HL-60 (cell line): ENCODE results near the gene DAD1.

Experiments
- DNase-seq, 2 experiments: peaks; one replicate each; pipeline ENCODE4 v3.0.0-alpha.2; 2010 to 2020; ENCODE audit warnings: low read depth in 1 of 2, low spot score in 1 of 2
- H3K27ac ChIP-seq: fragments of 250-450 bp; sonication (Bioruptor Pico); replicated peaks from 2 replicates; pipeline ENCODE4 v1.5.1; 2020; ENCODE audit warnings: mild to moderate bottlenecking, moderate library complexity
- H3K27me3 ChIP-seq: fragments of 250-450 bp; sonication (Bioruptor Pico); 2 replicates; pipeline ENCODE4 v1.5.1; 2021; ENCODE audit warnings: mild to moderate bottlenecking, moderate library complexity; ENCODE audit not compliant: insufficient read depth, poor library complexity, severe bottlenecking
- H3K4me3 ChIP-seq: replicated peaks from 2 replicates; pipeline ENCODE4 v1.5.1; 2011; ENCODE audit warnings: mild to moderate bottlenecking, control low read depth, low read length; ENCODE audit not compliant: insufficient read depth
- GABPA ChIP-seq: IDR thresholded peaks from 2 replicates; pipeline ENCODE4 v1.6.1; 2012; ENCODE audit warnings: low read depth
- POLR2AphosphoS5 ChIP-seq: IDR thresholded peaks from 2 replicates; pipeline ENCODE4 v1.6.1; 2012; ENCODE audit warnings: low read depth
- SPI1 ChIP-seq: IDR thresholded peaks from 2 replicates; pipeline ENCODE4 v1.6.1; 2012; ENCODE audit warnings: low read depth, mild to moderate bottlenecking, borderline replicate concordance
- TF ChIP-seq, protein P1 (sequence below): IDR thresholded peaks from one replicate; pipeline ENCODE4 v1.5.1; 2011; ENCODE audit warnings: low read length, control low read depth, inconsistent platforms; ENCODE audit not compliant: insufficient read depth
- TF ChIP-seq, protein P2 (sequence below): IDR thresholded peaks from 2 replicates; pipeline ENCODE4 v1.6.1; 2012; ENCODE audit warnings: low read depth; ENCODE audit not compliant: insufficient replicate concordance

The DAD1 gene

DNA sequence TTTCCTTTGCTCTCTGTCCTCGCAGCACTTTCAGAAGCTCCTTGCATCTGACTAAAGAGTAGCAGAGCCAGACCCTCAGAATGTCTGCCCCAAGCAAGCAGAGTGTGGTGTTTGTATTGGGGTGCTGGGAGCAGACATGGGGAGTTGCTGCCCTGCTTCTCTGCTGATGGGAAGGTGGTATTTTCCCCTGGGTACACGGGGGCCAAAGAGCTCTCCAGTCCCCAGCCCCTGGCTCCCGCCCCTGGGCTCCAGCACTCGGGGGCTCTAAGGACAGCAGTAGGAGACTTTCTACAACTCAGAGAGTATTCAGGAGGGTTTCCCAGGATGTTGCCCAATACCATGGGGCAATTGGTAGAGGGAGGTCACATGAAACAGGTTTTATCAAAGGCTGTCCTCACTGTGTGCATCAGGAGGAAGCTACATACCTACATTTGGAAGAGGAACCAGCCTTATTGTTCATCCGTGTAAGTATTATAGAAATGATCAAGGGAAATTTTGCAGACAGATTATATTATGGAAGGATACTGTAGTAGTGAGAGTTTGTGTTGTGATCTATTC lies 50.3 kb downstream of the DAD1 start:
- H3K27me3 ChIP-seq: no peaks in the 10 kb centered on the region
- peak; percentile 65 to 86 for DNase-seq
- no peak for TF ChIP-seq SPI1
- TF ChIP-seq GABPA: no peak
- no peak overlapping the region for H3K4me3 ChIP-seq
- no peak overlapping the region for H3K27ac ChIP-seq

DNA sequence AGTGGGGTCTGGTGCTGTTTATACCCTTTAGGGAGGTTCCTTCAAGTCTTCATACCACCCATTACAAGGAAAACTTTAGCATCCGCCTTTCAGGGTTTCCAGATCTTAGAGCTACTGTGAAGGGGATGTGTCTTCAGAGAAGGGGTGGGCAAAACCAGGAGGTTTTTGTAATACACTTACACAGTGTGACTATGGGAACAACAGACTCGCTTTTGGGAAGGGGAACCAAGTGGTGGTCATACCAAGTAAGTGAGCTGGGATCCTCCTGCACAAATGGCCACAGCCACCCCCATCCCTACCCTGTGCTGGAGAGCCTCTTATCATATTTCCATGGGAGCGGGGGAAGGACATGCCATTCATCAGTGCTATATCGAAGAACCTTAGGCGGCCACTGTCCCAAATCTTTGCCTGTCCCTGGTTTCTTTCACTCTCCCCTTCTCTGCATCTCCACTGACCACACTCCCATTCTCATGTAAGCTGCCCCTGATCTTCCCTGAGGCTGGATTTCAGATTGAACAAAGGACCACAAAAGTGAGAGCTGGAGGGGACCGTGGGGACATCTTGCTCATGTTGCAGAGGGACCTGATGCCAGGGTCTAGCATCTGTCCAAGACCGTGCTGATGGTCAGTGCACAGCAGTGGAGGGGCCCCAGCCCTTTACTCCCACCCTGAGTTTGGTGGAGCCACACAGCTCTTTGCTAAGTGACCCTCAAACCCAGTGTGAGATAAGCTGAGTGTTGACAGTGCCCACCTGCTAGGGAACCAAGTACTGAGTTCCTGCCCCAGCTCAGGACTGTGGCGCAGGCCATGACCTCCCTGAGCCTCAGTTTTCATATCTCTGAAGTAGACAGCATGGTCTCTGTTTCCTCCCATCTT lies 51.4 kb downstream of the DAD1 start:
- no peak overlapping the region for H3K4me3 ChIP-seq
- DNase-seq: no peak
- H3K27ac ChIP-seq: no peak overlapping the region
- TF ChIP-seq, protein P1, sequence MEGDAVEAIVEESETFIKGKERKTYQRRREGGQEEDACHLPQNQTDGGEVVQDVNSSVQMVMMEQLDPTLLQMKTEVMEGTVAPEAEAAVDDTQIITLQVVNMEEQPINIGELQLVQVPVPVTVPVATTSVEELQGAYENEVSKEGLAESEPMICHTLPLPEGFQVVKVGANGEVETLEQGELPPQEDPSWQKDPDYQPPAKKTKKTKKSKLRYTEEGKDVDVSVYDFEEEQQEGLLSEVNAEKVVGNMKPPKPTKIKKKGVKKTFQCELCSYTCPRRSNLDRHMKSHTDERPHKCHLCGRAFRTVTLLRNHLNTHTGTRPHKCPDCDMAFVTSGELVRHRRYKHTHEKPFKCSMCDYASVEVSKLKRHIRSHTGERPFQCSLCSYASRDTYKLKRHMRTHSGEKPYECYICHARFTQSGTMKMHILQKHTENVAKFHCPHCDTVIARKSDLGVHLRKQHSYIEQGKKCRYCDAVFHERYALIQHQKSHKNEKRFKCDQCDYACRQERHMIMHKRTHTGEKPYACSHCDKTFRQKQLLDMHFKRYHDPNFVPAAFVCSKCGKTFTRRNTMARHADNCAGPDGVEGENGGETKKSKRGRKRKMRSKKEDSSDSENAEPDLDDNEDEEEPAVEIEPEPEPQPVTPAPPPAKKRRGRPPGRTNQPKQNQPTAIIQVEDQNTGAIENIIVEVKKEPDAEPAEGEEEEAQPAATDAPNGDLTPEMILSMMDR: no peak
- TF ChIP-seq, protein P2, sequence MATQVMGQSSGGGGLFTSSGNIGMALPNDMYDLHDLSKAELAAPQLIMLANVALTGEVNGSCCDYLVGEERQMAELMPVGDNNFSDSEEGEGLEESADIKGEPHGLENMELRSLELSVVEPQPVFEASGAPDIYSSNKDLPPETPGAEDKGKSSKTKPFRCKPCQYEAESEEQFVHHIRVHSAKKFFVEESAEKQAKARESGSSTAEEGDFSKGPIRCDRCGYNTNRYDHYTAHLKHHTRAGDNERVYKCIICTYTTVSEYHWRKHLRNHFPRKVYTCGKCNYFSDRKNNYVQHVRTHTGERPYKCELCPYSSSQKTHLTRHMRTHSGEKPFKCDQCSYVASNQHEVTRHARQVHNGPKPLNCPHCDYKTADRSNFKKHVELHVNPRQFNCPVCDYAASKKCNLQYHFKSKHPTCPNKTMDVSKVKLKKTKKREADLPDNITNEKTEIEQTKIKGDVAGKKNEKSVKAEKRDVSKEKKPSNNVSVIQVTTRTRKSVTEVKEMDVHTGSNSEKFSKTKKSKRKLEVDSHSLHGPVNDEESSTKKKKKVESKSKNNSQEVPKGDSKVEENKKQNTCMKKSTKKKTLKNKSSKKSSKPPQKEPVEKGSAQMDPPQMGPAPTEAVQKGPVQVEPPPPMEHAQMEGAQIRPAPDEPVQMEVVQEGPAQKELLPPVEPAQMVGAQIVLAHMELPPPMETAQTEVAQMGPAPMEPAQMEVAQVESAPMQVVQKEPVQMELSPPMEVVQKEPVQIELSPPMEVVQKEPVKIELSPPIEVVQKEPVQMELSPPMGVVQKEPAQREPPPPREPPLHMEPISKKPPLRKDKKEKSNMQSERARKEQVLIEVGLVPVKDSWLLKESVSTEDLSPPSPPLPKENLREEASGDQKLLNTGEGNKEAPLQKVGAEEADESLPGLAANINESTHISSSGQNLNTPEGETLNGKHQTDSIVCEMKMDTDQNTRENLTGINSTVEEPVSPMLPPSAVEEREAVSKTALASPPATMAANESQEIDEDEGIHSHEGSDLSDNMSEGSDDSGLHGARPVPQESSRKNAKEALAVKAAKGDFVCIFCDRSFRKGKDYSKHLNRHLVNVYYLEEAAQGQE: no peak
- TF ChIP-seq GABPA (no peak), POLR2AphosphoS5 (no peak), SPI1 (no peak)
- no peaks in the 10 kb centered on the region for H3K27me3 ChIP-seq

DNA sequence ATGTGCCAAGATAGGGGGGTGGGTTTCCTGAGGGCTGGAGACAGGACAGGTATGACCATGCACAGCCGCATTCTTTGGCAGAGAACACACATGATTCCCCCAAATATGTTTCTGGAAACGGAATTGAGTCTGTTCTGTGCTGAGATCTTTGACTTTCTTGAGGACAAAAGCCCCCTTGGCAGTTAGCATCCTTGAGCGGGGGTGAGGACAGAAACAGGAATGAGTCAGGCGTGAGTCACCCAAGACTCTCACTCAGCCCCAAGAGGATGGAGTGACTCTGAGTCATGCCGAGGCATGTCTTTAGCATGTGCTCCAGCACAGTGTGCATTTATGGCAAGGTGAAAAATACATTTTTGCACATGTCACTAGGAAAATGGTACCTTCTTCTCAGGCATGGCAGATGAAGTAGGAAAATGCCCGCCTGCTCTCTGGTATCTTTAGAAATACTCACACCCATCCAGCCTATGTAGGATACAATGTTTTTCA lies 52.1 kb downstream of the DAD1 start:
- Histone ChIP-seq H3K27me3 (no peaks in the 10 kb centered on the region), H3K4me3 (no peak overlapping the region), H3K27ac (no peak overlapping the region)
- TF ChIP-seq SPI1 (no peak), GABPA (no peak), POLR2AphosphoS5 (no peak)
- TF ChIP-seq, protein P1: no peak
- TF ChIP-seq, protein P2: no peak
- peak in 1 of 2 experiments; percentile 88 for DNase-seq

DNA sequence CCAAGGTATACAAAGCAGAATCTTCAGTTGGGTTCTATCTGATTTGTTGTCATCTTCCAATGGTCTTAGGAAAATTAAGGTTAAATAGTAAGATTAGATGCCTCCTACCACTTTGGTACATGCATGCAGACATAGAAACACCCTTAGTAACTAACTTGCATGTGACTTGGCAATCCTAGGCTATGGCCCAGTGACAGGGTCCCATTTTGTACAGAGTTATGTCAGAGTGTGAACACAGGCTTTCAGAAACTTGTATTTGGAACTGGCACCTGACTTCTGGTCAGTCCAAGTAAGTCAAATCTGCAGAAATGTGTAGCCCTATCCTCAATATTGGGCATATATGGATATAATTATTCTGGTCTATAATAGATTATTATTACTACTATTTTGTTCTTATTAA lies 53.1 kb downstream of the DAD1 start:
- Histone ChIP-seq H3K27me3 (no peaks in the 10 kb centered on the region), H3K4me3 (no peak overlapping the region), H3K27ac (no peak overlapping the region)
- DNase-seq: no peak
- TF ChIP-seq GABPA (no peak), SPI1 (no peak), POLR2AphosphoS5 (no peak)
- TF ChIP-seq, protein P1: no peak
- TF ChIP-seq, protein P2: no peak
